Panc1 (cell line): ENCODE results near the gene CFHR2.
"Not testable (repeated sequence)": the region's sequence is repeated elsewhere in the genome, so short reads cannot be mapped to it uniquely, and the experiment has no call there.

Source experiments
- CTCF ChIP-seq: fragments of 450-650 bp; IDR thresholded peaks from 2 replicates; pipeline ENCODE4 v1.5.1; 2017; ENCODE audit warnings: mild to moderate bottlenecking
- REST ChIP-seq, 2 experiments: IDR thresholded peaks; 2 replicates each; pipeline ENCODE4 v1.6.1; 2011 to 2012; ENCODE audit warnings: low read depth in 2 of 2, control low read depth in 1 of 2, low read length in 1 of 2, mild to moderate bottlenecking in 1 of 2, moderate library complexity in 1 of 2; ENCODE audit not compliant: insufficient read depth in 1 of 2
- SIN3A ChIP-seq: IDR thresholded peaks from 2 replicates; pipeline ENCODE4 v1.6.1; 2012; ENCODE audit warnings: low read depth, mild to moderate bottlenecking, low read length, moderate library complexity, borderline replicate concordance; ENCODE audit not compliant: insufficient read depth

- TF ChIP-seq REST (IDR thresholded peaks at IDR 0.05; ENCODE audit: insufficient read depth in 1 of 2, low read depth in 2 of 2, low read length in 1 of 2); CTCF; SIN3A: not testable (repeated sequence)
These were observed 2.1 kb upstream of the CFHR2 start for GRCh38 chr1:196941474-196941873.
